Brain microvascular endothelial cell (primary cell): ENCODE data around the gene RNF38.
"Not testable (repeated sequence)": the region's sequence is repeated elsewhere in the genome, so short reads cannot be mapped to it uniquely, and the experiment has no call there.

ENCODE experiments used
- DNase-seq: peaks from one replicate; pipeline ENCODE4 v3.0.0-alpha.2; 2020
- H3K27ac ChIP-seq: fragments of 250-450 bp; sonication (Bioruptor Pico); 2 replicates; pipeline ENCODE4 v1.5.1; 2020; ENCODE audit warnings: mild to moderate bottlenecking, moderate library complexity
- H3K27me3 ChIP-seq: fragments of 250-450 bp; sonication (Bioruptor Pico); replicated peaks from 2 replicates; pipeline ENCODE4 v1.5.1; 2020; ENCODE audit warnings: mild to moderate bottlenecking
- H3K36me3 ChIP-seq: fragments of 250-450 bp; sonication (Bioruptor Pico); replicated peaks from 2 replicates; pipeline ENCODE4 v1.5.1; 2020; ENCODE audit warnings: mild to moderate bottlenecking
- H3K4me3 ChIP-seq: 2 replicates; pipeline ENCODE4 v1.5.1; 2011; ENCODE audit warnings: low read depth, mild to moderate bottlenecking, control low read depth, low read length, moderate library complexity
- in situ Hi-C: cut with HindIII; loops from 2 replicates; pipeline ENCODE4 v1.10.0; 2017; ENCODE audit warnings: low sequenced_read_pairs, low pct_ligation_motif_present
- TF ChIP-seq, protein P1 (sequence below): IDR thresholded peaks from 2 replicates; pipeline ENCODE4 v1.5.1; 2011; ENCODE audit warnings: low read depth, mild to moderate bottlenecking, moderate library complexity, low read length, control low read depth, inconsistent platforms; ENCODE audit errors: missing control alignments

RNF38 gene

DNA sequence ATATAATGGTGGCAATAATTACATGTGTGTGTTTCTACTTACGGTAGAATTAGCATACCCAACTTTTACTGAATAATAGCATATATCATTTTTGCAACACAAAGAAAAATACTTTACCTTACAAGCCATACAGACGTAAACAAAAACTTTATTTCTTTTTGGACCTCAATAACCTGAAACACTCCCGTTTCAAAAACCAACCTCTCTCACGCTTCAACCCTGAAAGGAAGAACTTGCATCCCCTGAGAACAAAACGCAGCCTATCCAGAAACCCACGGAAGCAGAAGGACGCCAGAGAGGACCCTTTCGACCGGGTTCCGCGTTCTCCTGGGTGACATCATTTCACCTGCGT, at the start of gene RNF38:
Gene RNF38 (minus strand): TSS at position 290 of the 352 bp plus-strand sequence. CDS start 161 bp downstream, at position 129.
- no peak for DNase-seq
- peak within 1 kb of the TSS; percentile 93 for H3K27ac ChIP-seq
- TF ChIP-seq, protein P1, sequence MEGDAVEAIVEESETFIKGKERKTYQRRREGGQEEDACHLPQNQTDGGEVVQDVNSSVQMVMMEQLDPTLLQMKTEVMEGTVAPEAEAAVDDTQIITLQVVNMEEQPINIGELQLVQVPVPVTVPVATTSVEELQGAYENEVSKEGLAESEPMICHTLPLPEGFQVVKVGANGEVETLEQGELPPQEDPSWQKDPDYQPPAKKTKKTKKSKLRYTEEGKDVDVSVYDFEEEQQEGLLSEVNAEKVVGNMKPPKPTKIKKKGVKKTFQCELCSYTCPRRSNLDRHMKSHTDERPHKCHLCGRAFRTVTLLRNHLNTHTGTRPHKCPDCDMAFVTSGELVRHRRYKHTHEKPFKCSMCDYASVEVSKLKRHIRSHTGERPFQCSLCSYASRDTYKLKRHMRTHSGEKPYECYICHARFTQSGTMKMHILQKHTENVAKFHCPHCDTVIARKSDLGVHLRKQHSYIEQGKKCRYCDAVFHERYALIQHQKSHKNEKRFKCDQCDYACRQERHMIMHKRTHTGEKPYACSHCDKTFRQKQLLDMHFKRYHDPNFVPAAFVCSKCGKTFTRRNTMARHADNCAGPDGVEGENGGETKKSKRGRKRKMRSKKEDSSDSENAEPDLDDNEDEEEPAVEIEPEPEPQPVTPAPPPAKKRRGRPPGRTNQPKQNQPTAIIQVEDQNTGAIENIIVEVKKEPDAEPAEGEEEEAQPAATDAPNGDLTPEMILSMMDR: peak; percentile 4
- in situ Hi-C loops: no loop called here
- peaks cover 3% of the 10 kb centered on the region for H3K36me3 ChIP-seq
- H3K4me3 ChIP-seq: peak within 1 kb of the TSS; percentile 71
- H3K27me3 ChIP-seq: no peaks in the 10 kb centered on the region

DNA sequence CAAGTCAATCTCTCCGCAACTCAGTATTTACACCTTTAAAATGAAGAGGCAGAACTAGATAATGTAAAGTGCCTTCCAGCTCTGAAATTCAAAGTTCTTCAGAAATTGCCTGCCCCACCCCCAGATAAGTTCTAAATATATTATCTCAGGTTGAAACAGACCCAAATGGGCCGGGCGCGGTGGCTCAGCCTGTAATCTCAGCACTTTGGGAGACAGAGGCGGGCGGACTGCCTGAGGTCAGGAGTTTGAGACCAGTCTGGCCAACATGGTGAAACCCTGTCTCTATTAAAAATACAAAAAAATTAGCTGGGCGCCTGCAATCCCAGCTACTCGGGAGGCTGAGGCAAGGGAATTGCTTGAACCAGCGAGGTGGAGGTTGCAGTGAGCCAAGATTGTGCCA, 48.5 kb upstream of the RNF38 start:
- H3K27me3 ChIP-seq, DNase-seq, H3K36me3 ChIP-seq, H3K4me3 ChIP-seq, H3K27ac ChIP-seq, in situ Hi-C loops: not testable (repeated sequence)

DNA sequence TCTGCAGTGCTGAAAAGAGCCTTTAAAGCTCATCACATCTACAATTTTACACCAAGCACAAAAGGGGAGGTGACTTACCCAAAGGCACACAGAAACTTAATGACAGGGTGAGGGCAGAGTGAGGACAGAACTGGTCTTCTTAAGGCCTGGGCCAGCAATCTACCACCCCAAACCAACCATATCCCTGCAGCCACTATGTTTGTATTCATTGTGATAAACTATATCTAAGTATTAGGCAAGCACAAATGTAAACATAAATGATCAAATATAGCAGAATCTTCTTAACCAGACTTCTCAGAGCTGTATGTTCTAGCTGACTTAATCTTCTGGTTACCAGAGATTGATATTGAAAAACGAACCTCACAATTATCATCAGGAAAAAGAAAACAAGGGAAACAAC, 47.9 kb upstream of the RNF38 start:
- TF ChIP-seq, protein P1: no peak
- no peak overlapping the region for H3K4me3 ChIP-seq
- no peak overlapping the region for H3K27ac ChIP-seq
- H3K27me3 ChIP-seq: no peaks in the 10 kb centered on the region
- in situ Hi-C loops: no loop called here
- no peaks in the 10 kb centered on the region for H3K36me3 ChIP-seq
- no peak for DNase-seq

DNA sequence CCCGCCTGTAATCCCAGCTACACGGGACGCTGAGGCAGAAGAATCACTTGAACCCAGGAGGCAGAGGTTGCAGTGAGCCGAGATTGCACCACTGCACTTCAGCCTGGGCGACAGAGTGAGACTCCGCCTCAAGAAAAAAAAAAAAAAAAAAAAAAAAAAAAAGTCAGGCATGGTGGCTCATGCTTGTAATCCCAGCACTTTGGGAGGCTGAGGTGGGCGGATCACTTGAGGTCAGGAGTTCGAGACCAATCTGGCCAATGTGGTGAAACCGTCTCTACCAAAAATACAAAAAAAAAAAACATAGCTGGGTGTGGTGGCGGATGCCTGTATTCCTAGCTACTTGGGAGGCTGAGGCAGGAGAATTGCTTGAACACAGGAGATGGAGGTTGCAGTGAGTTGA, 46.6 kb upstream of the RNF38 start:
- H3K27ac ChIP-seq, H3K27me3 ChIP-seq, in situ Hi-C loops, H3K36me3 ChIP-seq, DNase-seq, H3K4me3 ChIP-seq: not testable (repeated sequence)

DNA sequence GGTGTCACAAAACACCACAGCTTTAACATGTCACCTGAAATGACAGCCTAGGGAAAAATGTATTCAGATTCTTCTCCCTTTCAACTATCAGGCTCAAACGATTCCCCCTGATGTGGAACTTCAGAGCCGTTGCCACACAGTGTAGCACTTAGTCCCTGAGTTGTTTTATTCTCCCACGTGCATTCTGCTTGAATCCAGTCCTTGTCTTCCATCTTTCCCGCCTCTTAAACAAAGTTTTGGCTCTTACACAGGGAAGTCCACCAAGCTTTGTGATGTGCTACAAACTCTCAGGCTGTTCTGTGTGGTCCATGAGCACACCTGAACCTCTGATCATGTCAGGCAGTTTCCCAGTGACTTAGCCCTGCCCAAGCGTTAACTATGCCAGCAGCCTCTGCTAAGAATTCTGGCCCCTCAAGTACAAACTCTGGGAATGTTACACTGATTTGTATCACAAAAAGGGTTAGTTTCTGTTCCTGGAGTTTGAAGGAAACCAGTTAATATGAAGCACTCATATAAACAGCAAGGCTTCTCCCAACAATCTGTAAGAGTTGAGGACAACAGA, 45.8 kb upstream of the RNF38 start:
- TF ChIP-seq, protein P1: no peak

DNA sequence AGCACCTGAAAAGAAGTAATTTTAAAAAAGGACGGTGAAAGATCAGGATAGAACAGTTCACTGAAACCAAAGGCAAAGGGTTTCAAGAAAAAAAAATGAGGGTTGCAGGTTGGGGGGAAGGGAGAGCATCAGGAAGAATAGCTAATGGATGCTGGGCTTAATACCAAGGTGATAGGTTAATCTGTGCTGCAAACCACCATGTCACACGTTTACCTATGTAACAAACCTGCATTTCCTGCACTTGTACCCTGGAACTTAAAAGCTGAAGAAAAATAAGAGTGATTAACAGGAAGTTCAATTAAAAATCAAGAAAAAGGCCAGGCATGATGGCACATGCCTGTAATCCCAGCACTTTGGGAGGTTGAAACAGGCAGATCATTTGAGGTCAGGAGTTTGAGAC, 44.1 kb upstream of the RNF38 start:
- in situ Hi-C loops: no loop called here
- no peak overlapping the region for H3K4me3 ChIP-seq
- no peaks in the 10 kb centered on the region for H3K36me3 ChIP-seq
- TF ChIP-seq, protein P1: no peak
- no peaks in the 10 kb centered on the region for H3K27me3 ChIP-seq
- no peak overlapping the region for H3K27ac ChIP-seq
- DNase-seq: no peak

More for the DNA sequence above, 45.8 kb upstream of the RNF38 start:
- in situ Hi-C loops: no loop called here
- Histone ChIP-seq H3K27ac (no peak overlapping the region), H3K36me3 (no peaks in the 10 kb centered on the region), H3K27me3 (no peaks in the 10 kb centered on the region), H3K4me3 (no peak overlapping the region)
- no peak for DNase-seq

DNA sequence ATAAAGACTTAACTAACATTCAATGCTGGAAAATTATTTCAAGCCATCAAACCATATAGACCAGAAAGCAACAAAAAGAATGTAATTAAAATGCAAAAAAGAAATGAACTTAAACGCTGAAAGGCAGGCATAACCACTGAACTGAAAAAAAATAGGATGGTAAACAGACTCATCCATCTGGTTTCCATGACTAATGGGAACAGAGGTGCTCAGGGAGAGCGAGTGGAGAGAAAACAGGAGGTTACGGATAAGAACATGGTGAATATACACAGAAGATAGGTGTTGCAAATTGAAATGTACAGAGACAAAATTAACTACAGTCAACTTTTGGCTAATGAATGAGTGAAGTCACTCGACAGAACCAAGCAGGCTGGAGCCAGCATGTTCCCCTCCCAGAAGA, 43.5 kb upstream of the RNF38 start:
- Histone ChIP-seq H3K4me3 (no peak overlapping the region), H3K36me3 (no peaks in the 10 kb centered on the region), H3K27me3 (no peaks in the 10 kb centered on the region), H3K27ac (no peak overlapping the region)
- in situ Hi-C loops: no loop called here
- TF ChIP-seq, protein P1: no peak
- no peak for DNase-seq
